Measurements from ENCODE around the gene NF1. TPM values are rescaled to one million over a fixed set of nuclear protein-coding genes. Genes with fewer than 3 reads are reported as not detected.

The NF1 gene
- total RNA-seq, 1 donor from 2014 or later: 69.9 TPM

DNA sequence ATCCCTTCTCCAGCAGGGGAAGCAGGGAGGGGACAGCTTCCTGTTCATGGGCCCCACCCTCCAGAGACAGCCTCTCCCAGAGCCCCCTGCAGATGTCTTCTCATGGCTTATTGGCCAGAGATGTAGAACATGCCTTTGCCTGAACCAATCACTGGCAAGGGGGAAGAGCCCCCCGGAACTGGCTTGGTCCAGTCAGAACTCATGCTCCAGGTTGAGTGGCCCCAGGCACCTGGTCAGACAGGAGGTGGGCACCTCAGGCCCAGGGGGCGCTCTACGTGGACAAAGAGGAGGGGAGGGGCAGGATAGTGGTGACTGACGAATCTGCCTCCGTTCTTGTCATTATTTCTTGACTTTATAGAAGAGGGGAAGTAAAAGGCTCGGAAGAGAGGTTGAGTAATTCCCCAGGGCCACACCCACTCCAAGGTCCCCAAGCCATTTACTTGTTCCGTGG, 320.3 kb downstream of the NF1 start:
- no peak overlapping the region for H3K27ac Mint-ChIP-seq
- no peak overlapping the region for H3K4me3 Mint-ChIP-seq
- no peaks in the 10 kb centered on the region for H3K36me3 Mint-ChIP-seq
- H3K4me1 Mint-ChIP-seq (ENCODE audit: unreplicated experiment): peaks cover 16% of the 10 kb centered on the region
- peaks cover 10% of the 10 kb centered on the region for H3K27me3 Mint-ChIP-seq
- TF ChIP-seq CTCF (conservative IDR thresholded peaks at IDR 0.05): no peak
- no peak for DNase-seq (ENCODE audit: extremely low spot score, unreplicated experiment)
- no peaks in the 10 kb centered on the region for H3K9me3 Mint-ChIP-seq

- peaks cover 16% of the 10 kb centered on the region for H3K4me1 Mint-ChIP-seq (ENCODE audit: unreplicated experiment)
- no peak overlapping the region for H3K4me3 Mint-ChIP-seq
- no peaks in the 10 kb centered on the region for H3K36me3 Mint-ChIP-seq
- DNase-seq (ENCODE audit: extremely low spot score, unreplicated experiment): no peak
- H3K27me3 Mint-ChIP-seq: peaks cover 10% of the 10 kb centered on the region
- no peaks in the 10 kb centered on the region for H3K9me3 Mint-ChIP-seq
- H3K27ac Mint-ChIP-seq: no peak overlapping the region
- TF ChIP-seq CTCF (conservative IDR thresholded peaks at IDR 0.05): no peak
These were observed 321.1 kb downstream of the NF1 start for GRCh38 chr17:31415640-31416502.

DNA sequence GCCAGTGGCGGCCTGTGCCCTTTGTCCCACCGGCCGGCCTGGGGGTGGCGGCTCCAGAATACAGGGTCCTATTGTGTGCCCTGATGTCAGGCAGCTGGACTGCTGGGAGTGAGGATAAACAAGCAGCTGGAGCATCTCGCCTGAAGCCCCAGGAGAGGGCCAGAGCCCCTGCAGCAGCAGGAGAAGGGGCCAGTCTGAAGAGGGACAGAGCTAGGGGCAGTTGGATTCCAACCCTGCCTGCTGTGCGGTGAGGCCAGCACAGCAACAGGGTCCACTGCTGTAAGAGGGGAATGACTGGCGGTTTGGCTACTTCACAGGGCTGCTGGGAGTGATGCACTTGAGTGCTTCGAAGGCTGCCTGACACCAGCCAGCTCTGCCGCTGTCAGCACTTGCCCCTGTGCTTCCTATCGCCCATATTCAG, 321.7 kb downstream of the NF1 start:
- Mint-ChIP-seq H3K4me1 (ENCODE audit: unreplicated experiment) (peaks cover 16% of the 10 kb centered on the region), H3K4me3 (peak overlapping the region; percentile 31), H3K27ac (no peak overlapping the region), H3K36me3 (no peaks in the 10 kb centered on the region), H3K9me3 (no peaks in the 10 kb centered on the region), H3K27me3 (peaks cover 10% of the 10 kb centered on the region)
- TF ChIP-seq CTCF (conservative IDR thresholded peaks at IDR 0.05): no peak
- no peak for DNase-seq (ENCODE audit: extremely low spot score, unreplicated experiment)

DNA sequence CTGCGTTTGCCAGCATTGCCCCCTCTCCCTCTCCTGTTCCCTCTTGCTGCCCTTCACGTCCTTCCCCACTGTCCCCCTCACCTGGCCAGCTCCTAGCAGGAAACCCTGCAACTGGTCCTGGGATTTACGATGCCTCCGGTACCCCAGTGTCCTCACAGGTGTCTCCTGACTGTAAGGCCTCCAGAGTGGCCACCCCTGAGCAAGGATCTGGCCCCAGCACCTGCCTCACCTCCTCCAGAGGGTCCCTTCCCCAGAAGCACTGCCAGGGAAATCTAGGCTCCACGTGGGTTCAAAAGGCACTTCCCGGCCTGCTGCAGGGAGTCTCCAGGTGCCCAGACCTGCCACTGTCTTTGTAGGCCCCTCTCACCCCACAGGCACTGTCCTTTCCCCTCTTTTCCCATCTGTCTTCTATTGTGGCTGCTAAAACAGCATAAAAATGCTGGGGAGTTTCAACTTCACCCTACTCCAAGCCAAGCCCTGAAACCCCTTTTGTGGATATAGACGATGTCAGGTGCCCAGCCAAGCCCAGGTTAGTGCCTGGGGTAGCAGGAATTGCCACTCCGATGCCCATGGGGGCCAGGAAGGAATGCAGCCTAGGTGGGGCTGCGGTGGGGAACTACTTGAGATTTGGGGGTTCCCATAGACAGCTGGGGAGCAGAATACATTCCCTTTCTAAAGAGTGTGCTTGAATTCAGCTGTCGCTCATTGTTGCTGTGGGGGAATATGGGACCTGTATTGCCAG, 322.4 kb downstream of the NF1 start:
- TF ChIP-seq CTCF (conservative IDR thresholded peaks at IDR 0.05): no peak
- DNase-seq (ENCODE audit: extremely low spot score, unreplicated experiment): no peak
- Mint-ChIP-seq H3K27me3 (peaks cover 12% of the 10 kb centered on the region), H3K36me3 (no peaks in the 10 kb centered on the region), H3K9me3 (peaks cover 2% of the 10 kb centered on the region), H3K4me3 (no peak overlapping the region), H3K4me1 (ENCODE audit: unreplicated experiment) (peaks cover 16% of the 10 kb centered on the region), H3K27ac (no peak overlapping the region)

GRCh38 chr17:31418773-31419350, 324.1 kb downstream of the NF1 start:
- no peak for DNase-seq (ENCODE audit: extremely low spot score, unreplicated experiment)
- TF ChIP-seq CTCF (conservative IDR thresholded peaks at IDR 0.05): no peak
- Mint-ChIP-seq H3K27ac (no peak overlapping the region), H3K4me3 (no peak overlapping the region), H3K36me3 (no peaks in the 10 kb centered on the region), H3K27me3 (peaks cover 7% of the 10 kb centered on the region), H3K9me3 (peaks cover 5% of the 10 kb centered on the region), H3K4me1 (ENCODE audit: unreplicated experiment) (peaks cover 11% of the 10 kb centered on the region)

Data from type B pancreatic cell (in vitro differentiated cells).